ENCODE data around the gene CUX1.

CUX1 gene

DNA sequence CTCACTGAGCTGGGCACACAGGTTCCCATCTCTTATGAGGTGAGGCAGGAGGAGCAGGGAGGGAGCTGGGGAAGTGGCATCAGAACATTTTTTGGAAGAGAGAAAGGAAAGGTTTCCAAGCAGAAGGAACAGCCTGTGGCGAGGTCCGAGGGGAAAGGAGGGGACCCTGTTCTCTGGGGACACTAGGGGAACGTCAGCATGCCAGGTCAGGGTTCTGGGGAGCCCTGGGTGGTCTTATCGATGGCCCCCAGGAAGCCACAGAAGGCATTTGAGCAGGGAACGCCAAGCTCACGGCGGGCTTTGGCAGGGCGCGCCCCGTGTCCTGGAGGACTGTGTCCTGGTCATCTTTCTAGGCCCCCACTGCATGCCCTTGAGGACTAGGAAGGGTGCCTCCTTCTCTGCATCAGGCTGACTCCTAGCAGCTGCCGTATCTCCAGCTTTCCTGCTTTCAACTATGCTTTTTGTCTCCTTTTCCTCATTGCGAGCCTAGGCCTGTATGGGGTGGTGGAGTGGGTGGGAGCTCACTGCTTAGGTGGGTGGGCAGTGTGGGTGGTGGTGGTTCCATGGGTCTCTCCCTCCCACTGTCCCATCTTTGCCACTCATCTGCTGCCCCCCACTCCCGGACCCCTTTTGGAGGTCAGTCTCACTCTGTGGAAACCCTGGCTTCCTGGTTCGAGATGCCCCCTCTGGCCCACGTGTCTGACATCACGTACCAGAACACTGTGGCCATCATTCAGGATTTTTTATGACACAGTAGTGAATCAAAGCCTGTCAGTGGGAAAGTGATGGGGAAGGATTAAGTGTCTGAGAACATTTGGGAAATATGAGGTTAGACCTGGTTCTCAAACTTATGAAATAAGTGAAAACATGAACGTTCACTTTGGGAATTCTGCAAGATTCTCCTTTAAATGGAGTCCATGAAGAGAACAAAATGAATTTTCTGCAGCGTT, 89.1 kb downstream of the CUX1 start:
- Histone ChIP-seq H3K4me3 (ENCODE audit: low read depth in 1 of 2, low read length in 1 of 2) (no peak overlapping the region), H3K9me3 (no peaks in the 10 kb centered on the region), H3K4me1 (ENCODE audit: control insufficient read depth in 1 of 2, insufficient read depth in 1 of 2, low read depth in 1 of 2, low read length in 1 of 2) (peaks cover under 1% of the 10 kb centered on the region in 2 experiments), H3K27me3 (no peaks in the 10 kb centered on the region), H3K27ac (no peak overlapping the region), H3K36me3 (no peaks in the 10 kb centered on the region)
- TF ChIP-seq, protein P1, sequence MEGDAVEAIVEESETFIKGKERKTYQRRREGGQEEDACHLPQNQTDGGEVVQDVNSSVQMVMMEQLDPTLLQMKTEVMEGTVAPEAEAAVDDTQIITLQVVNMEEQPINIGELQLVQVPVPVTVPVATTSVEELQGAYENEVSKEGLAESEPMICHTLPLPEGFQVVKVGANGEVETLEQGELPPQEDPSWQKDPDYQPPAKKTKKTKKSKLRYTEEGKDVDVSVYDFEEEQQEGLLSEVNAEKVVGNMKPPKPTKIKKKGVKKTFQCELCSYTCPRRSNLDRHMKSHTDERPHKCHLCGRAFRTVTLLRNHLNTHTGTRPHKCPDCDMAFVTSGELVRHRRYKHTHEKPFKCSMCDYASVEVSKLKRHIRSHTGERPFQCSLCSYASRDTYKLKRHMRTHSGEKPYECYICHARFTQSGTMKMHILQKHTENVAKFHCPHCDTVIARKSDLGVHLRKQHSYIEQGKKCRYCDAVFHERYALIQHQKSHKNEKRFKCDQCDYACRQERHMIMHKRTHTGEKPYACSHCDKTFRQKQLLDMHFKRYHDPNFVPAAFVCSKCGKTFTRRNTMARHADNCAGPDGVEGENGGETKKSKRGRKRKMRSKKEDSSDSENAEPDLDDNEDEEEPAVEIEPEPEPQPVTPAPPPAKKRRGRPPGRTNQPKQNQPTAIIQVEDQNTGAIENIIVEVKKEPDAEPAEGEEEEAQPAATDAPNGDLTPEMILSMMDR (IDR thresholded peaks at IDR 0.05): no peak

DNA sequence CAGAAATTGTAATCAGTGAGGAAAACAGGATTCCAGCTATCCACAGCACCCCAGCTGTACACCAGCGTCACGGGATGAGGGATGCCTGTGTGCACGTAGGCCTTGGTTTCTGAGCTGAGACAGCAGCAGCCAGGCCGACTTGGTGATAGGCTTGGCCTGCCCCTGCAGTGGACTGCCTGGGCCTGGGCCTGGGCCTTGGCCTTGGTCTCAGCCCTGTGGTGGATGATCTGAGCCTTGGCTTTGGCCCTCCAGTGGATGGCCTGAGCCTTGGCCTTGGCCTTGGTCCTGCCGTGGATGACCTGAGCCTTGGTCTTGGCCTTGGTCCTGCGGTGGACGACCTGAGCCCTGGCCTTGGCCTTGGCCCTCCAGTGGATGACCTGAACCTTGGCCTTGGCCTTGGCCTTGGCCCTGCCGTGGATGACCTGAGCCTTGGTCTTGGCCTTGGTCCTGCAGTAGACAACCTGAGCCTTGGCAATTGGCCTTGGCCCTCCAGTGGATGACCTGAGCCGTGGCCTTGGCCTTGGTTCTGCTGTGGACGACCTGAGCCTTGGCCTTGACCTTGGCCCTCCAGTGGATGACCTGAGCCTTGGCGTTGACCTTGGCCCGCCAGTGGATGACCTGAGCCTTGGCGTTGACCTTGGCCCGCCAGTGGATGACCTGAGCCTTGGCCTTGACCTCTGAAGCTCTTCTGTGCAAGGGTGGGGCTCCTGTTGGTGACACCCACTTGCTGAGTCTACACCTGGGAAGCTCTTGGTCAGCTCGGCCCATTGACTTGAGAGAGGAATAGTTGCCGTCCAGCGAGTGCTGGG, 93.8 kb downstream of the CUX1 start:
- peaks cover 13 to 20% of the 10 kb centered on the region in 2 experiments for H3K4me1 ChIP-seq (ENCODE audit: control insufficient read depth in 1 of 2, insufficient read depth in 1 of 2, low read depth in 1 of 2, low read length in 1 of 2)
- H3K4me3 ChIP-seq (ENCODE audit: low read depth in 1 of 2, low read length in 1 of 2): no peak overlapping the region
- no peaks in the 10 kb centered on the region for H3K9me3 ChIP-seq
- peak overlapping the region; percentile 59 for H3K27ac ChIP-seq
- TF ChIP-seq, protein P1 (IDR thresholded peaks at IDR 0.05): no peak
- peaks cover 17% of the 10 kb centered on the region for H3K36me3 ChIP-seq
- no peaks in the 10 kb centered on the region for H3K27me3 ChIP-seq

DNA sequence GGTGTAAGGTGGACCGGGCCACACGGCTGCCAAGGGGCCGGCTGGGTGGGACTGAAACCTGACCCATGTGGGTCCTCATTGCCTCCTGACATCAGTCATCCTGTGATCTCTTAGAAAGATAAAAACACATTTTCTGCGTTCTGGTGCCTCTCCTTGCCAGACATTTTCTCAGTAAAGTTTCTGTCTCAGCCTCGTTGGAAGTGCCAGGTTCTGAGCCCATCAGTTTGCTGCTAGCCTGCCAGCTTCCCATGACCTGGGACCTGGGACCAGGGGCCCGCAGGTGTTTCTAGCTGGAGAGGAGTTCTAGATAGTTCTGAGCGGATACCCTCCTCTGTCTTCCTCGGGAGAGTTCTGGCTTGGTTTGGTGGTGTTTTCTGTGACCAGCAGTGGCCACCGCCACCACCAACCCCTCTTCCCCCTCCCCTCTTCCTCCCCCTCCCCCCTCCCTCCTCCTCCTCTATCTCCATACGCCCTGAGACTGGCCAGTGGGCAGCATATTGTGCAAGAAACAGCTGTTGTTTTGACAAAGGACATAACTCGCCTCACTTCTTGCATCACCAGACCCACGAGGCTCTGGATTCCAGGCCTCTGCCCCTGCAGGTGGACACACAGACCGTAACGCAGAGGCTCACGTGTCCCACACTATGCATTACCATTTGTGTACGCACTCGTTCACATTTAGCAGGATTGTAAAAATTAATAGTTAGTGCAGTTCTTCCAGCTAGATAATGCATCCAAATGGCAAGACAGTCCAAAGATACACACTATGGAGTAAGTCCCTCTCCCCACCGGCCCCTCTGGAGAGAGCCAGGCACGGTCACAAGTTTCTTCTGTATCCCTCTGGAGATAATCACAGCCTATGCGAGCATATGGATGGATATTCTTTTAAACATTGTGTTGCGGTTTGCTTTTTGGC, 94.6 kb downstream of the CUX1 start:
- peak overlapping the region; percentile 59 for H3K27ac ChIP-seq

DNA sequence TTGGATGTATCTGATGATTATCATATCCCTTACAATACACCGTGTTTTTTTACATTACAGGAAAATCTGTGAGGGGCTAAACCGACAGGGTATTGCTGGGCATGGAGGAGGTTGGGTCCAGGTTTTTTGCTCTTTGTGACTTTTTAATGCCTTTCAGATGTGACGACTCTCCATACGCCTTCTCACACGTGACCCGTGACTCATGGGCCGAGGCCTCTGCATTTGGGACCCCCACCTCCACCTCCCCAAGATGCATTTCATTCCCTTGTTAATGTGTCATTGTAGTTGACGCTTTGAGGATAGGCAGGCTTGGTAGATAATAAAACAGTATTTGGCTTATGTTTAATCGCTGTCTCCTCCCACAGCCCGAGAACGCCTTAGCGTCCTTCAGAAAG, 95.3 kb downstream of the CUX1 start:
- Histone ChIP-seq H3K4me3 (ENCODE audit: low read depth in 1 of 2, low read length in 1 of 2) (no peak overlapping the region), H3K4me1 (ENCODE audit: control insufficient read depth in 1 of 2, insufficient read depth in 1 of 2, low read depth in 1 of 2, low read length in 1 of 2) (peaks cover 13 to 20% of the 10 kb centered on the region in 2 experiments), H3K9me3 (no peaks in the 10 kb centered on the region), H3K27ac (no peak overlapping the region), H3K36me3 (peaks cover 32% of the 10 kb centered on the region), H3K27me3 (no peaks in the 10 kb centered on the region)
- TF ChIP-seq, protein P1 (IDR thresholded peaks at IDR 0.05): no peak

More for the DNA sequence above, 94.6 kb downstream of the CUX1 start:
- Histone ChIP-seq H3K4me3 (ENCODE audit: low read depth in 1 of 2, low read length in 1 of 2) (no peak overlapping the region), H3K4me1 (ENCODE audit: control insufficient read depth in 1 of 2, insufficient read depth in 1 of 2, low read depth in 1 of 2, low read length in 1 of 2) (peaks cover 13 to 20% of the 10 kb centered on the region in 2 experiments), H3K27me3 (no peaks in the 10 kb centered on the region), H3K9me3 (no peaks in the 10 kb centered on the region), H3K36me3 (peaks cover 25% of the 10 kb centered on the region)
- TF ChIP-seq, protein P1 (IDR thresholded peaks at IDR 0.05): no peak

DNA sequence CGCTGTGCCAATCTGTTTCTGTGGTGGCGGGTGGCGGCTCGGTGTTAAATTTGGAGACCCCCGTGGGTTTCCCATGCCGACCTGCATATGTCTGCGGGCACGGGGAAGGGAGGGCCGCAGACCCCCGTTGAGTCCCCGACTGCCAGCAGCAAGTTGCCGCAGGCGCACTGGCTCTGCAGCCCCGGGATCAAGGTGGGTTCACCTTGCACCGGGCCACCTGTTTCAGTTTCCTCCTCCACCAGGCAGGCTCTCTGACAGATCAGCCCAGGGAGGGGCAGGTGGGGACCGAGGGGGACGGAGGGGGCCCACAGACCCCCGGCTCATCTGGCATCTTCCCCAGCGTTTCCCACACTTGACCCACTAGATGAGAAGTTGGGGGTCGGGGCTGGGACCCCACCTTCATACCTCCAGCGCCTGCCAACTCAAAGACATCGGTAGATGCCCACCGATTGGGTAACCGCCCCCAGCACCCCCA, 95.9 kb downstream of the CUX1 start:
- no peak overlapping the region for H3K27ac ChIP-seq
- H3K36me3 ChIP-seq: peaks cover 38% of the 10 kb centered on the region
- H3K9me3 ChIP-seq: no peaks in the 10 kb centered on the region
- no peak overlapping the region for H3K4me3 ChIP-seq (ENCODE audit: low read depth in 1 of 2, low read length in 1 of 2)
- H3K4me1 ChIP-seq (ENCODE audit: control insufficient read depth in 1 of 2, insufficient read depth in 1 of 2, low read depth in 1 of 2, low read length in 1 of 2): peaks cover 13 to 20% of the 10 kb centered on the region in 2 experiments
- TF ChIP-seq, protein P1 (IDR thresholded peaks at IDR 0.05): no peak
- no peaks in the 10 kb centered on the region for H3K27me3 ChIP-seq

All from neutrophil (primary cell).